ENCODE measurements around the gene PRDM16.

The PRDM16 gene

GRCh38 chr1:3469849-3470649, 401.0 kb downstream of the PRDM16 start:
- no peak for DNase-seq
- in situ Hi-C loops (cut with HindIII; ENCODE audit: low pct_ligation_motif_present, low pct_unique_long_range_greater_than_20kb, low sequenced_read_pairs): no loop called here

GRCh38 chr1:3470650-3471355, 401.8 kb downstream of the PRDM16 start:
- DNase-seq: no peak
- in situ Hi-C loops (cut with HindIII; ENCODE audit: low pct_ligation_motif_present, low pct_unique_long_range_greater_than_20kb, low sequenced_read_pairs): no loop called here

- in situ Hi-C loops (cut with HindIII; ENCODE audit: low pct_ligation_motif_present, low pct_unique_long_range_greater_than_20kb, low sequenced_read_pairs): no loop called here
- peak; percentile 24 for DNase-seq
These were observed 402.5 kb downstream of the PRDM16 start for GRCh38 chr1:3471356-3472087.

- no peak for DNase-seq
- in situ Hi-C loops (cut with HindIII; ENCODE audit: low pct_ligation_motif_present, low pct_unique_long_range_greater_than_20kb, low sequenced_read_pairs): no loop called here
These were observed 403.3 kb downstream of the PRDM16 start for GRCh38 chr1:3472088-3472850.

- in situ Hi-C loops (cut with HindIII; ENCODE audit: low pct_ligation_motif_present, low pct_unique_long_range_greater_than_20kb, low sequenced_read_pairs): no loop called here
- no peak for DNase-seq
These were observed 403.9 kb downstream of the PRDM16 start for GRCh38 chr1:3472906-3473305.

- in situ Hi-C loops (cut with HindIII; ENCODE audit: low pct_ligation_motif_present, low pct_unique_long_range_greater_than_20kb, low sequenced_read_pairs): no loop called here
- DNase-seq: peak; percentile 80
These were observed 404.4 kb downstream of the PRDM16 start for GRCh38 chr1:3473381-3473844.

- in situ Hi-C loops (cut with HindIII; ENCODE audit: low pct_ligation_motif_present, low pct_unique_long_range_greater_than_20kb, low sequenced_read_pairs): no loop called here
- no peak for DNase-seq
These were observed 405.0 kb downstream of the PRDM16 start for GRCh38 chr1:3474016-3474415.

- no peak for DNase-seq
- in situ Hi-C loops (cut with HindIII; ENCODE audit: low pct_ligation_motif_present, low pct_unique_long_range_greater_than_20kb, low sequenced_read_pairs): no loop called here
These were observed 405.4 kb downstream of the PRDM16 start for GRCh38 chr1:3474421-3474820.

GRCh38 chr1:3475839-3476573, 407.0 kb downstream of the PRDM16 start:
- no peak for DNase-seq
- in situ Hi-C loops (cut with HindIII; ENCODE audit: low pct_ligation_motif_present, low pct_unique_long_range_greater_than_20kb, low sequenced_read_pairs): no loop called here

GRCh38 chr1:3476666-3477065, 407.7 kb downstream of the PRDM16 start:
- in situ Hi-C loops (cut with HindIII; ENCODE audit: low pct_ligation_motif_present, low pct_unique_long_range_greater_than_20kb, low sequenced_read_pairs): no loop called here
- DNase-seq: no peak

- in situ Hi-C loops (cut with HindIII; ENCODE audit: low pct_ligation_motif_present, low pct_unique_long_range_greater_than_20kb, low sequenced_read_pairs): no loop called here
- DNase-seq: no peak
These were observed 408.4 kb downstream of the PRDM16 start for GRCh38 chr1:3477241-3477995.

GRCh38 chr1:3478187-3478586, 409.2 kb downstream of the PRDM16 start:
- in situ Hi-C loops (cut with HindIII; ENCODE audit: low pct_ligation_motif_present, low pct_unique_long_range_greater_than_20kb, low sequenced_read_pairs): no loop called here
- no peak for DNase-seq

- in situ Hi-C loops (cut with HindIII; ENCODE audit: low pct_ligation_motif_present, low pct_unique_long_range_greater_than_20kb, low sequenced_read_pairs): no loop called here
These were observed 410.7 kb downstream of the PRDM16 start for GRCh38 chr1:3479511-3480368.

GRCh38 chr1:3480369-3480719, 411.3 kb downstream of the PRDM16 start:
- no peak for DNase-seq
- in situ Hi-C loops (cut with HindIII; ENCODE audit: low pct_ligation_motif_present, low pct_unique_long_range_greater_than_20kb, low sequenced_read_pairs): no loop called here

More at GRCh38 chr1:3479511-3480368, 410.7 kb downstream of the PRDM16 start:
- DNase-seq: no peak

- DNase-seq: no peak
- in situ Hi-C loops (cut with HindIII; ENCODE audit: low pct_ligation_motif_present, low pct_unique_long_range_greater_than_20kb, low sequenced_read_pairs): no loop called here
These were observed 412.0 kb downstream of the PRDM16 start for GRCh38 chr1:3481046-3481445.

- in situ Hi-C loops (cut with HindIII; ENCODE audit: low pct_ligation_motif_present, low pct_unique_long_range_greater_than_20kb, low sequenced_read_pairs): no loop called here
- no peak for DNase-seq
These were observed 412.9 kb downstream of the PRDM16 start for GRCh38 chr1:3481836-3482375.

Data from ACHN (cell line).